Ascending aorta (tissue), 2 donors: Measurements from ENCODE around the gene TLE7. TPM values are rescaled to one million over a fixed set of nuclear protein-coding genes. Genes with fewer than 3 reads are reported as not detected.

Experiments used
- DNase-seq, 2 donors: peaks; one replicate each; pipeline ENCODE4 v3.0.0-alpha.2; 2019; ENCODE audit warnings: low spot score in 2 of 2
- H3K27ac ChIP-seq, 2 donors: fragments of 200-600 bp; sonication (generic); one replicate each; pipeline ENCODE4 v1.5.1; 2016 to 2017; ENCODE audit warnings: mild to moderate bottlenecking in 1 of 2
- H3K27me3 ChIP-seq: fragments of 200-600 bp; sonication (generic); one replicate; pipeline ENCODE4 v1.5.1; 2017
- H3K36me3 ChIP-seq, 2 donors: fragments of 200-600 bp; sonication (generic); one replicate each; pipeline ENCODE4 v1.5.1; 2016
- H3K4me1 ChIP-seq, 2 donors: fragments of 200-600 bp; sonication (generic); one replicate each; pipeline ENCODE4 v1.5.1; 2016 to 2017; ENCODE audit warnings: mild to moderate bottlenecking in 1 of 2
- H3K4me3 ChIP-seq, 2 donors: fragments of 200-600 bp; sonication (generic); one replicate each; pipeline ENCODE4 v1.5.1; 2016 to 2017; ENCODE audit warnings: mild to moderate bottlenecking in 1 of 2
- H3K9me3 ChIP-seq, 2 donors: fragments of 200-600 bp; sonication (generic); one replicate each; pipeline ENCODE4 v1.5.1; 2016
- intact Hi-C: fragments of 100-400 bp; cut with DNase I; formaldehyde crosslinking; loops from one replicate; pipeline ENCODE4 v1.15.1; 2023
- total RNA-seq: library from RNA; depleted of rRNA; stranded (reverse); fragments of >200 nt; gene quantifications from one replicate; pipeline ENCODE4 v1.1.0, GENCODE V29; 2016
- TF ChIP-seq, protein P1 (sequence below), 3 experiments: fragments of 200-600 bp in 2 of 3; fragments of 450-650 bp in 1 of 3; sonication (generic) in 2 of 3; IDR thresholded peaks; one replicate each; pipeline ENCODE4 v1.5.1; 2016 to 2019; ENCODE audit warnings: antibody characterized with exemption in 3 of 3, mild to moderate bottlenecking in 1 of 3, moderate library complexity in 1 of 3

TLE7 gene
- total RNA-seq, 1 donor from 2014 or later = not detected

DNA sequence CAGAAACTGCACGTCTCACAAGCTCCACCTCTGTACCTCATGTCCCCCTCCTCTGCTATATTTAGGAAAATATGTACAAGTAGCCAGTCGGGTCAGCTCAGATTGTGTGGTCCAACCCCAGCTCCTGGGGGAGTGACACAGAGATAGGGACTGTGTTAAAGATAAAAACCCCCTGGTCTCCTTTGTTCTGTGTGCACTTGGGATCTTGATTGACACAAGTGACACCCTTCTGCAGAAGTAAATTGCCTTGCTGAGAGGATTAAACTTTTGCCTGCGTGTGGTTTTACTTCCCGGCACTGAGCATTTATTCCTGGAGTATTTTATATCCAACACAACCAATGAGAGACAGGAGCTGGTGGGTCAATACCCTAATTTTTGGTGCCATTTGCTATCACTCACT, 37.5 kb downstream of the TLE7 start:
- no peaks in the 10 kb centered on the region for H3K4me1 ChIP-seq
- intact Hi-C loops = no loop called here
- DNase-seq = no peak
- H3K27ac ChIP-seq = no peak overlapping the region
- no peaks in the 10 kb centered on the region for H3K27me3 ChIP-seq
- no peaks in the 10 kb centered on the region for H3K9me3 ChIP-seq
- no peak overlapping the region for H3K4me3 ChIP-seq
- TF ChIP-seq, protein P1, sequence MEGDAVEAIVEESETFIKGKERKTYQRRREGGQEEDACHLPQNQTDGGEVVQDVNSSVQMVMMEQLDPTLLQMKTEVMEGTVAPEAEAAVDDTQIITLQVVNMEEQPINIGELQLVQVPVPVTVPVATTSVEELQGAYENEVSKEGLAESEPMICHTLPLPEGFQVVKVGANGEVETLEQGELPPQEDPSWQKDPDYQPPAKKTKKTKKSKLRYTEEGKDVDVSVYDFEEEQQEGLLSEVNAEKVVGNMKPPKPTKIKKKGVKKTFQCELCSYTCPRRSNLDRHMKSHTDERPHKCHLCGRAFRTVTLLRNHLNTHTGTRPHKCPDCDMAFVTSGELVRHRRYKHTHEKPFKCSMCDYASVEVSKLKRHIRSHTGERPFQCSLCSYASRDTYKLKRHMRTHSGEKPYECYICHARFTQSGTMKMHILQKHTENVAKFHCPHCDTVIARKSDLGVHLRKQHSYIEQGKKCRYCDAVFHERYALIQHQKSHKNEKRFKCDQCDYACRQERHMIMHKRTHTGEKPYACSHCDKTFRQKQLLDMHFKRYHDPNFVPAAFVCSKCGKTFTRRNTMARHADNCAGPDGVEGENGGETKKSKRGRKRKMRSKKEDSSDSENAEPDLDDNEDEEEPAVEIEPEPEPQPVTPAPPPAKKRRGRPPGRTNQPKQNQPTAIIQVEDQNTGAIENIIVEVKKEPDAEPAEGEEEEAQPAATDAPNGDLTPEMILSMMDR (IDR thresholded peaks at IDR 0.05) = no peak
- no peaks in the 10 kb centered on the region for H3K36me3 ChIP-seq

- Histone ChIP-seq H3K36me3 (no peaks in the 10 kb centered on the region), H3K9me3 (no peaks in the 10 kb centered on the region), H3K4me1 (no peaks in the 10 kb centered on the region), H3K4me3 (no peak overlapping the region), H3K27ac (no peak overlapping the region), H3K27me3 (no peaks in the 10 kb centered on the region)
- TF ChIP-seq, protein P1 (IDR thresholded peaks at IDR 0.05) = no peak
- intact Hi-C loops = no loop called here
- DNase-seq = no peak
Measured at GRCh38 chr16:71402674-71403073, 39.2 kb downstream of the TLE7 start.

GRCh38 chr16:71402007-71402406, 39.8 kb downstream of the TLE7 start:
- no peak overlapping the region for H3K27ac ChIP-seq
- TF ChIP-seq, protein P1 (IDR thresholded peaks at IDR 0.05) = no peak
- no peaks in the 10 kb centered on the region for H3K4me1 ChIP-seq
- H3K4me3 ChIP-seq = no peak overlapping the region
- intact Hi-C loops = no loop called here
- H3K27me3 ChIP-seq = no peaks in the 10 kb centered on the region
- no peaks in the 10 kb centered on the region for H3K9me3 ChIP-seq
- no peaks in the 10 kb centered on the region for H3K36me3 ChIP-seq
- DNase-seq = no peak

DNA sequence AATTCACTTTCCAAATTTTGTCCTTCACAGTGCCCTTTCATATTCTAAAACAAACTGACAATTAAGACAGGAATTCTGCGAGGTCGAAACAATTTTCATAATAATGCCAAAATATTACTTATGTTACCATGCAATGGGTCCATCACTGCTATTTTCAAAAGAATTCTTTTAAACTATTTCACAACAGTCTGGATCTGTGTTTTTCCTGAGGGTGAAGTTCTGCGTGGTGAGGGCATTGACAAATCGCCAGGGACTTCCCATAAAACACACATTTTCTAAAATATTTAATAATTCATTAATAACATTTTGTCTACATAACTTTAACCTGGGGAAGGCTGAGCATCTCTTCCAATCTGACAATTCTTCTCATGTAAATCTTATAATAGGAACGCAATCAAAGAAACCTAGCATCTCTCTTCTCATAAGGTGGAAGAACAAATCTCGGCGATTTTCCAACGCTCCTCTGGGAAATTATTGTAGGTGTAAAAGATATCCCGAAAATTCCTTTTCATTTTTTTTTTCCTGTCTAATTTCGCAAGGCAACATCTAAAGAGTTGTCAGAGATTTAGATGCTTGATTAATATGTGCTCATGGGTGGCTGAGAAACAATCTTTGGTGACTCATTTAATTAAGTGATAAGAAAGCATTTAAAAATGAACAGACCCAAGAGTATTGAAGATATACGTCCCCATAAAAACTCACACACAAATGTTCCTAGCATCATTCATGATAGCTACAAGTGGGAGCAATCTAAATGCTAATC, 41.9 kb downstream of the TLE7 start:
- Histone ChIP-seq H3K4me1 (no peaks in the 10 kb centered on the region), H3K4me3 (no peak overlapping the region)

DNA sequence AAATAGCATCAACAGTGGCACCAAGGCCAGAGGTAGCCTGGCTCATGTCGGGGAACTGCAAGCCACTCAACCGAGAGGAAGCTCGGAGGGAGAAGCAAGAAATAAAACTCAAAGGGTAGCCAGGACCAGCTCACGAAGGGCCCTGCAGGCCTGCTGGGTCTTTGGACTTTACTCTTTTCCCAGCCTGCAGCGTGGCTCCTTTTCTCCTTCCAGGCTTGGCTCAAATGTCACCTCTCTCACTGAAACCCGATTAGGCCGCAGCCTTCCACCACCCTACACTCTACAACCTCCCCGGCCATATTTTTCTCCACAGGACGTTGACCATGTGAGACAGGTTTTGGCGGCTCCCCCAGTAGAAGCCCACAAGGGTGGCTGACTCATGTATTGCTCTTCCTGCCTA, 45.3 kb downstream of the TLE7 start:
- no peaks in the 10 kb centered on the region for H3K4me1 ChIP-seq
- DNase-seq = no peak
- intact Hi-C loops = no loop called here
- H3K9me3 ChIP-seq = no peaks in the 10 kb centered on the region
- no peak overlapping the region for H3K27ac ChIP-seq
- no peak overlapping the region for H3K4me3 ChIP-seq
- no peaks in the 10 kb centered on the region for H3K27me3 ChIP-seq
- TF ChIP-seq, protein P1 (IDR thresholded peaks at IDR 0.05) = no peak
- no peaks in the 10 kb centered on the region for H3K36me3 ChIP-seq

More for the DNA sequence above, 41.9 kb downstream of the TLE7 start:
- H3K9me3 ChIP-seq = no peaks in the 10 kb centered on the region
- intact Hi-C loops = no loop called here
- H3K36me3 ChIP-seq = no peaks in the 10 kb centered on the region
- TF ChIP-seq, protein P1 (IDR thresholded peaks at IDR 0.05) = no peak
- H3K27me3 ChIP-seq = no peaks in the 10 kb centered on the region
- no peak for DNase-seq
- no peak overlapping the region for H3K27ac ChIP-seq
